Measurements from ENCODE around the gene EXOC6B.

EXOC6B gene

DNA sequence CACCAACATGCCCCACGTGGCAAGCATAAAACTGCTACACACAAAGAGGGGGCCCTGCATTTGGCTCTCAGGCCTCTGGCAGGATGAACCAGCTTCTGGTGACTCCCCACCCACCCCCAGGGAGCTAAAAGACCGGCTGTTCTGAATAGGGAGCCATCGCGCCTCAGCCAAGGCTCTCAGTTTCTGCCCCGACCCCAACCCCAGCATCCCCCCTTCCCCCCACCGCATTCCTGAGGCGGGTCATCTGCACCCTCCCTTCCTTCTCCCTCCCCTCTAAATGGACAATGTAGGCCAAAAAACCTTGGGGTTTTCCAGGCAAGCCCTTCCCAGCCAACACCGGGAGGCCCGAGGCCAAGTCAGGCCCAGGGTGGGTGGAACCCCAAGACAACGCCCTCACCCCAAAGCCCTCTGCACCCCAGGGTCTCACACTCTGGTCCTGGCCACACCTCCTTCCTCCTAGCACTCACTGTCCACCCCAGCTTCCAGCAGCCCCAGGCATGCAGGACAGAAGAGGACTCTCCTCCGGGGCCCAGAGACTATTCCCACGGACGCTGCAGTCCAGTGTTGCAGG is 683.9 kb downstream of the EXOC6B start:
- DNase-seq: no peak

DNA sequence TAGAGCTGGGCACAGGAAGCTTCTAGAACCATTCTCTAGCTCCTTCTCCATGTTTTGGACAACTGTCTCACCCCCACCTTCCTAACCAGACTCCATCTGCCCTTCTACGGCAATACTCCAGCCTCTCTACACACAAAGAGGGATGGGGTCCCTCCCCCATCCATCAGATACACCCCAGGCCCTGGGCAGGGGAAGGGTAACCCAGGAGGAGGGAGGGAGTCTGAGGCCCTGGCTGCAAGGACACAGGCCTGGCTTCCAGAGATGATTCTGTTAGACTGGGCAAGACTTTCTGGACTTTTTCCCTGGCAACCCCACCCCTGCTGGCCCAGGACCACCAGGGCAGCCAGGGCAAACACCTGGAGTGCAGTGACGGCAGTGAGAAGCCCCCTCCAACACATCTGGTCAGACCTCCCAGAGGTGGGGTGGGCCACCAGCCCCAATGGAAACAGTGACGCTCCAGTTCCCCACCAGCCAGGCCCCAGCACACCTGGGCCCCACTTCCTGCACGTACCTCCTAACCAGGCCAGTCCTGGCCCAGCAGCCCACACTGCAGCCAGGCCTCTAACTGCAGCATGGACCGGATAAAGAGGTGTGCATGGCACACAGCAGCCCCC is 684.7 kb downstream of the EXOC6B start:
- DNase-seq: no peak

DNA sequence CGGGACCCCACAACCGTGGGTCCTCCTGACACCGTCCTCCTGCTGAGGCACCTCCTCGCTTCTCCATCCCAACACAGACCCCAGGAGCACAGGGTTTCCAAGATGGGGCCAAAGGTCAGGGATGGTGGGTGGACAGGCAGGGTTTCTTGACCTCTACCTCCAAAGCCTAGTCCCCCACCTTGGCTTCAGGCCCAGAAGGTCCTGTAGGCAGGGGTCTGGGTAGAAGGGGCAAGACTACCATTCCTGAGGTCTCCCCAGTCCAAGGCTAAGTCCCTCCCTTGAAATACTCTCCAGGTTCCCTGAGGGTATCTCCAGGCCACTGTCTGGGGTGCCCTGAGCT is 685.2 kb downstream of the EXOC6B start:
- no peak for DNase-seq

DNA sequence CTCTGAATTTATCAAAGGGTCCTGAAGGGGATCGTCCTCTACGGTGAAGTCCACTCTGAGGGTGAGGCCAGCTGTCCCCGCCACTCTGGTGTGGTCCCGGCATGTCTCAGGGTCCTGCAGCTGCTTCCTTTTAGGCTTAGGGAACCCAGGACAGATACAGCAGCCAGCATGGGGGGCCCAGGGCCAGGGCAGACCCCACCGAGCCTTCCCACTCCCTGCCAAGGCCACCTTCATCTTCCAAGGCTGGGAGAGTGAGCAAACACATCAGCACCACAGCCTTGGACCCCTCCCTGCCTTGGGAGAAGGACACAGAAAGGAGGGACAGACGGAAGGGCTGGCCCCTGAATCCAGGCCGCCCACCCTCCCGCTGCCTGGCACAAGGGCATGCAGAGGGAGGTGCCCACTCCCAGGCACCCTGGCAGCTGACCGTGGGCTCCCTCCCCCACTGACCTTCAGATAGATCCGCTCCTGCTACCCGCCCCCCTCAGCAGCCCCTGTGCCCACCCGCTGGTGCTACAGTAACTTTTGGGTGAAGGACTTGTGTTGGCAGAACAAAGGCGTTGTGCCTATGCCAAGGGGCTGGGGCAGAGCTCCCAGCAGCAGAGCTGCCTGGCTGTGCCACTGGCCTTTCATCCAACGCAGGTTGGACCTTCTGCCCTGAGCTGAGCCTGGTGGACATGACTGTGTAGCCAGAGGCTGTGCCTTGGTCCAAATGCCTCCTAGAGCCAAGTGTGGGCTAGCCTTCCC is 685.8 kb downstream of the EXOC6B start:
- no peak for DNase-seq

DNA sequence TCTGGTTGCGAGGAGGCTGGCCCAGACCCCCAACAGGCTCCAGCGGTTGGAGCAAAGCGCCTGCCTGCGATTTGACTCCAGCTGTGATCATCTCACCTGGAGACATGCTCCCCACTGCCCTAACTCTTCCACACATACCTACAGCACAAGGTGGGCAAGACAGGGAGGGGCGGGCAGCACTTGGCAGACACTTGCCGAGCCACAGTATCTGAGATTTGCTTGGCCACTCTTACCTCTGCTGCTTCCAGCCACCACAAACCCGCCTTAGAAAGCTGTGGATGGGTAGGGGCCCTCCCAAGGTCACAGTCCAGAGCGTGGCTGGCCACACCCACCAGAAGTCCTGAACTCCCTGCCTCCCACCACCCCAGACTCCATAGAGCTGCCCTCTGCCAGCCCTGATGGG is 686.4 kb downstream of the EXOC6B start:
- DNase-seq: no peak

DNA sequence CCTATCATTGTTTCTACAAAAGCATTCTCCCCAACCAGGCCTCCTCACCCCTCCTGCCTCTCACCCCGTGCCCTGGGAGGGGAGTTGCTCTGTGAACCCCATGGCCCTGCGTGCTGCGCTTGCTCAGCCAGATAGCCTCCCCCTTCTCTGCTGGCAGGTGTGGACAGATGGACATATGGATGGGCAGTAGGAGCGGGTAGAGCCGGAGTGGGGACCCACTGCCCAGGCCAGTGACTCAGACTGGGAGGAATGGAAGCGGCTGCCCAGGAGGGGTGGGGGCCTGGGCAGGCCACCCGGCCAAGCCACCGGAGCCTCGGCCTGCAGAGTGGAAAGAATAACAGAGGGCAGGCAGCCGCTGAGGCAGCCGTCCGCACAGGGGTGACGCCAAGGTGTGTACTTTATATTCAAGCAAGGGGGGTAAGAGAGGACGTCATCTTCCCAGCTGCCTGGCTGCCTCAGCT is 686.9 kb downstream of the EXOC6B start:
- no peak for DNase-seq

DNA sequence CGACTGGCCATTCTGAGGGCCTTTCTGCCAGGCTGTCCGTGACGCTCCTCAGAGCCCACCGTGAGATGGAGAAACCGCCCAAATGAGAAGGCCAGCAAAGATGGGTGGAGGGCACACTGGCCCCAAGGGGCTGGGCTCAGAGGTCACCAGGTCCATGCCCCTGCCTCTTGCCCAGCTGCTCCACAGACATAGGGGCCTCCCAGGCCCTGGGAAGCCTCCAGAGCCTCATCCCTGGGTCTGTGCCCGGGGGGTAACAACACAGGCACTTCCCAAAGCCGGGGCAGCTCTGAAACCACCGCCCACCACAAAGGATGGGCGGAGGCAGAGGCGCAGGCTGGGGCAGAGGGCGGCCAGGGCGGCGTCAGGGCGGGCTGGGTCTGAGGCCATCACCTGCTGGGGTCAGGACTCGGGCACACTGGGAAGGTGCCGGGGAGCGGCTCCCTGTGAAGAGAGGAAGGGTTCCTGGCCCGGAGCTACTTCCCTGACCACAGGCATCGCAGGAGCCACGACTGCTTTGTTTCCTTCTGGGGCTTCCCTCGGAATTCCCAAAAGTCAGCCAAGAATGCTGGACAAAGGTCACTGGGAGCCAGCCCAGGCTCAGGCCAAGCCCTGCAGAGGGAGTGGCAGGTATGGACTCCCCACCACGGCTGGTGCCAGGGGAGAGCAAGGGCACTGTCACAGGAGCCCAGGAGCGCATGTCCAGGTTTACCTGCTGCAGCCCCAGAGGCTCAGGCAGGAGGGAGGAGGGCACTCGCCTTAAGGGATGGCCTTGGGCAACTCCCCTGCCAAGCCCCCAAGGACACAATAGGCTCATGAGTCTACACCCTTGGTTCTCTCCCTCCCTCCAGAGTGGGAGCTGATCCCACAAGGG is 687.6 kb downstream of the EXOC6B start:
- DNase-seq: no peak

DNA sequence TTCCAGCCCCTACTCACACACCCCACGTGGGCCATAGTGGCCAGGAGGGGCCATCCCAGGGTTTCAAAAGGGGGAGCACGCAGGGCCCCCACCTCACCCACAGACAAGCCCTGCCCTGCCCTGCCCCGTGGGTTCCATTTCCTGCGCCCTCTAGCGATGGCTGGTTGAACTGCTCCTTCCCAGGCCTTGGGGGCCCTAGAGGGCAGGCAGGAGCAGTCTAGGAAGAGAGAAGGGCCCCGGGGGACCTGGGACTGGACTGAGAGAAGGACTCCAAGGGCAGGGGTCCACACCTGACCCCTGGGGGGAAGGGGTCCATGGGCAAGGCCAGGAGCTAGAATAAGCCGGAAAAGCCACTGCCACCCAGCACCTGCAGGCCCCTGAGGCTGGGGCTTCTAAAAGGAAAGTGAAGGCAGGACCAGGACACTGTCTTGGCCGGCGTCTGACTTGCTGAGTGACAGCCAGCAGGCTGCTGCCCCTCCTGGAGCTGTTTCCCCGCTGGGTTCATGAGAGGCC is 688.3 kb downstream of the EXOC6B start:
- DNase-seq: peak in 1 of 2 experiments; percentile 31

DNA sequence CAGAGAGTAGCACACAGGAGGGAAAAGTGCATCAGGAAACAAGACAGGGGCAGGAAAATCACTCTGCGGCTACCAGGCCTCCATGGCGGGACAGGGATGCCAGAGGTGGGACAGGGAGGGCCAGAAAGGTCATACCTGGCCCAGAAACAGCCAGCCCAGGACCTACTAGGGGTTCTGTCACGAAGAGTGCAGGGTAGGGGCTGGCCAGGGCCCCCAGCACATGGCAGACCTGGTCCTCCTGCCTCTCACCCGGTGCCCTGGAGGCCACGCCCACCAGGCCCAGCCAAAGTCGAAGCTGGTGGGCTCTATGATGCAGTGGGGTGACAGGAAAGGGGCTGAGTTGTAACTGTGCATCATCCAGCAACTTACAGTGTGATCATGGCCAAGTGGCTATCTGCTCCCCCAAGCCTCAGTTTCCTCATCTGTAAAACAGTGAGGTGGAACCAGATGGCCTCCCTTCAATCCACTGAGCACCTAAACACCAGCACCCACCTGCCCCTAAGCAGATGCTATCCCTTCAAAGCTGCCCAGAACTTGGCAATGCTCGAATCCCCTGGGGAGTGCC is 688.8 kb downstream of the EXOC6B start:
- DNase-seq: no peak

DNA sequence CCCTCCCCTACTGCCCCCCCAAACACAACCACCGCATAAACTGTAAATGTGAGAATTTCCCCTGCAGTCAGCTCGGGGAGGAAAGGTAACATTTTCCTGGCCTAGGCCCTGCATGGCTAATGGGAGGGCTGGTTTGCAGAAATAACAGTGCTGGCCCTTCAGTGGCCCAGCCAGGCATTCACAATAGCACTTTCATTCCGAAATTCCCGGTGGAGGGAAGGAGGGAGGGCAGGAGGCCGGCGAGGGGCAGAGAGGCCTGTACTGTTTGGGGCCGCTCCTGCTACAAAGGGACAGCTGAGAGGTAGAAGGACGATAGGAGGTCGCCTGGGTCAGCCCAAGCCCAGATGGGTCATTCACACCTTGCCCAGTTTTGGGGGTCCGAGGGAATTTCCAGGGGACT is 689.5 kb downstream of the EXOC6B start:
- no peak for DNase-seq

DNA sequence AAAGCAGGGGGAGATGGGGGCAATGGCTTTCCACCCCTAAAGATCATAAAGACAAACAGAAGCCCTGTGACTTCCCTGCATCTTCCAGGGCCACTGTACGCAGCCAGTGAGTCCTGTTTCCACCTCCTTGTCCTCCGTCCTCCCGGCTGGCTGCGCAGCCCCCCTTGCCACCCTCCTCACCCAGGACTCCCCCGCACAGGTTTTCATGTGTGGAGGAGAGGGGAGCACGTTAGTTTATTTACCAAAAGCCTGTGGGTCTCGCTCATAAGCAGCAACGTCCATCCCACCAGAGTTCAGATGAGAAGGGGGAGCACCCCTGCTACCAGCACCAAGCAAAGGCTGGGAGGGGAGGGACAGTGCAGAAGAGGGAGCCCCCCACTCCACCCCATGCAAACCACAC is 689.9 kb downstream of the EXOC6B start:
- no peak for DNase-seq

DNA sequence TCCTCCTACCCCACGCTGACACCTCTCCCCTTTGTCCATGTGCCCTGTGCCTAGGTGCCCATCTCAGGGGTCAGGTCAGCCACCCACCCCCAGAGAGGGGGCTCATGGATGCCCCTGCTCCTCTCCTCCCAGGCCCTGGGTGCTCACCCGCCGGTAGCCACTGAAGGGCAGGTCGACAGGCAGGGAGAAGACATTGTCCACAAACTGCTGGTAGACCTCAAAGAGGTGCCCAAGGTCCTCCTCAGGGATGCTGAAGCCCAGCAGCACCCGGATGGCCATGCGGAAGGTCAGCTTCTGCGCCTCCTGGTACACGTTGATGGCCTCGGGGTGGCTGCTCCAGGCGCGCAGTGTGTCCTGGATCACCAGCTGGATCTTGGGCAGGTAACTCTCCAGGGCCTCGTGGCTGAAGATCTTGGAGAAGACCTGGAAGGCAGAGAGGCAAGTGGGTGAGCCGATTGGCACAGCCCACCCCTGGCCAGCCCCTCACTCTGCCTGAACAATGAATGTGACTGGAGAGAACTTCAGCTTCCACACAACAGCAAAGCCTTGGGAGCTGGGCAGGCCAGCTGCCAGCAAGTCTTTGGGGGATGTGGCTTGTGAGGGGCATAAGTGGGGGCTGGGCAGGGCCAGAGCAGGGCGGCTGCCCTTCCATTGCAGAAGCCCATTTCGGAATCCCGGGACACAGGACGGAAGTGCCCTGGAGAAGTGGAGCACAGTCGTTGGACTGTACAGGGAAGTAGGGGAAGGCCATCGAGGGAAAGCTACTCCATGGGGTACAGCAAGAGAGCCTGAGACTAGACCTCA is 690.6 kb downstream of the EXOC6B start:
- no peak for DNase-seq

DNA sequence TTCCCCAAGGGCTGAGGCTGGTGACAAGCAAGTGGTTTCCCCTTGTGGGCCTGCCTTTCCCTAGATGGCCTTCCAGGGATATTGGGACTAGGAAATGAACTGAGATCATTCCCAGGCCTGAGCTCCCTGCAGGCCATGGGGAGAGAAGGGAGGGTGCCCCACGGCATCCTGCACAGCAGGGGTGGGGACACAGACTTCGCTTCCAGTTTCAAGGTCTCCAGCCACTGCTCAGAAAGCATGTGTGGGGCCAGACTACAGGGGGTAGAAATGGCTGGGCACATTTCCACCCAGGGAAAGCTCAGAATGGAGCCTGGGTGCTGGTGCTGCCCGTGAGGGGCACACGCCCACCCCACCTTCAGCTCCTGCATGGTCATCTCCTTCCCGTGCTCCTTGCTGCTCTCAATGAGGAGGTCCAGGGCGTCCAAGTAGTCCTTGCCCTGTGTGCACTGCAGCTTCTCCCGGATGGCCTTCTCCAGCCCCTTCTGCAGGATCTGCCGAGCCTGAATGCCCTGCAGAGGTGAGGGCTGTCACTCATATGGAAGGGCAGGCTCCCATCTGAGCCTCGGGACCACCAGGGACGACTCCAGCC is 691.3 kb downstream of the EXOC6B start:
- no peak for DNase-seq

DNA sequence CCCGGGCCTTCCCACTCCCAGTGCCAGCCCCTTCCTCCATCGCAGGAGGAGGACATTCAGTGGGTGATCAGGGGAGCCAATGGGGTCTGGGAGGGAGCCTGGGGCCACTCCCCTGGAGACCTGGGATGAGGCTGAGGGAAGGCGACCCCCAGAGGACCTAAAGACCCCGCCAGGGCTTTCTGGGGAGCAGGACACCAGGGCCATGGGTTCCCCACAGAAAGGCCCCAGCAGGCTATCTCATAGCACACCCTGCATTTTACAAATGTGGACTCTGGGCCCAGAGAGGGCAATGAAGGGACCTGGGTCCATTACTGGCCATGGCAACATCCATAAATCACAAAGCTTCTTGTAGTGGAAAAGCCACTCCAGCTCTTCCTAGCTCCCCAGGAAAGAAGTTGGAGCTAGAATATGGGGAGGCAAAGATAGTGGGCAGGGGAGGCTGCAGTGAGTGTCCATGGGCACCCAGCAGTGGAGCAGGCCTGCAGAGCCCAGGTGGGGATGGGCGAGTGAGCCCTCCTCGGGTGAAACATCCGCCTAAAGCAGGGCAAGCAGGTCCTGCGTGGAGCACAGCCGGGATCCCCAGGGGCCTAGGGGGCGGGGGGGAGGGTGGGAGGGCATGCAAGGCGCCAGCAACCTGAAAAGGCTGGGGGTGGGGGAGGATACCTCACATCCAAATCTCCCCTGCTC is 692.0 kb downstream of the EXOC6B start:
- DNase-seq: no peak

DNA sequence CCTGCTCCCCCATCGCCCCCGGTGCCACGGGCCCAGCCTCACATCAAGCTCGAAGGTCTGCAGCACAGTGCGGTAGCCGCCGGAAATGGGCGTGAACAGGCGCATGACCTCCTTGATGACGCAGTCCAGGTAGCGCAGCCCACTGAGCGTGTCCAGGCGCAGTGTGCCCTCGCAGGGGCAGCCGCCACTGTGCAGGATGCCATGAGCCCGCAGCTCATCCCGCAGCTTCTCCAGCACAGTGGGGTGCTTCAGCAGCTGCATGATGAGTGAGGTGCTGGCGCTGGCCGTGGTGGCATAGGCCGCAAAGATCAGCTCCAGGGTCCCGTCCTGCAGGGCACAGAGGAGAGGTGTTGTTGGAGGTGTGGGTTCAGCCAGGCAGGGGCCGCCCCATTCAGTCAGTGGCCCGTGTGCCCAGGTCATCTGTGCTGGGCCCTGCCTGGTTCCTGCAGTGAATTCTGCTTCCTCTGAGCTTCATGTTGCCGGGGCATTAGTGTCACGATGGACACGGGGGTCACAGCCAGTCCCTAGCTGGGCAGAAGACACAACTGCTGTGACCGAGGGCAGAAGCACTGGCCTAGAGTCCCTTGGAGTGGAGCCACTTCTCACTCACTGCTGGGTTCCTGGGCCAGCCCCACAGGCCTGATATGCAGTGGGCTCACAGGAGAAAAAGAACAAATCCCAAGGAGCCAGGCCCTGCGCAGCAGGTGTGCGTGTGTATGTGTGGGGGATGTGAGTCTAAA is 692.7 kb downstream of the EXOC6B start:
- DNase-seq: no peak

DNA sequence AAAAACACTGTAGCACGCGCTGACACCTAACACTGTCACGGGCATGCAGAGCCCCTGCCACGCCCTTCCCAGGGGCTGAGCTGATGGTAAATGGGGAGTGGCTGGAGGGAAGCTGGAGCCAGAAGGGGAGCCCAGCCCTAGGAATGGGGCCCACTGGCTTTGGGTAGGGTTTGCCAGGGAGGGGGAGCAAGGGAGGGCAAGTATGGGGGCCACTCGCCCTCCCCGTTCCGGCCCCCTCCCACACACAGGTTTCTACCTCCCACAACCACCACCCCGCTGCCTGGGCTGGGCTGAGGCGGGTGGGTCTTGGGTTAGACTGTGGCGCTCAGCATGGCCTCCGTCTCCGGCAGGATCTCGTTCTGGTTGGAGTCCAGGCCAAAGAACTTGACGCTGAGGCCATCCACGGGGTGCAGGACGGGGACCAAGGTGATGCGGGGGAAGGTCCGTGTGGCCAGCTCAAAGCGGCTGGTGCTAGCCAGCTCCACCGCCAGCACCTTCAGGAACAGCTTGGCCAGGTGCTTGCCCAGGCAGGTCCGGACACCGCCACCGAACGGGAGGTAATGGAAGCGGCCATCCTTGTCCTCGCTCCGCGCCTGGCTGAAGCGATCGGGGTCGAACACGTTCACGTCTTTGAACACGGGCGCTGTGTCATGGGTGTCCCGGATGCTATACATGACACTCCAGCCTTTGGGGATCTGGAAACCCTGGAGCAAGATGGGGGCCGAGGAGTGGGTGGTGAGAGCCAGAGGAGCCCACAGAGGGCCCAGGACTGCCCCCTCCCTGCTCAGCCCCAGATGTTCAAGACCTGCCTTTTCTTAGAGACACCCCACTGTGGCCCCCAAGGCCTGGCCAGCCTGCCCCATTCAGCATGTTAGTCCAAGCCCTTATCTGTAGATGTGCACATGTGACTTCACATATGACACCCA is 693.7 kb downstream of the EXOC6B start:
- DNase-seq: no peak

DNA sequence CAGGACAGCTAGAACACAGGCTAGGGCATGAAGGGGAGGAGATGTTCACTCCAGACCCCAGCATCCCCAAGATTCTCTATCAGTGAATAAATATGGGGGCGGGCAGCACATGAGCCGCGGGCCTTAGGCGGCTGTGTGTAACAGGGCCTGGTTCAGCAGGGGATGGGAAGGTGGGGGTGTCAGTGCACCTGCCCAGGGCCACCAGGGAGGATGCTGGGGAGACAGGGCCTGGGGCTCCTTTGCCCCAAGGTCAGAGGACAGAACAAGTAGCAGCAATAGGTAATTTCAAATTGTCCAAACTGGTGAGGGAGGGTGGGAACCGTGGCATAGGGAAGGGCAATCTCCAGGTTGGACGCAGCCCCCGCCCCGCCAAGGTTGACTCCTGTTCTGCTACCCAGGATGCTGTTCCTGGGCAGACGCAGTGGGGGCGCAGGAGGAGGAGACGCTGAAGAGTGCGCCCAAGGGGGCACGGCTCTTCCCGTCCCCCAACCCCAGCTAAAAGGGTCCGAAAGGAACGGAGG is 694.4 kb downstream of the EXOC6B start:
- no peak for DNase-seq

DNA sequence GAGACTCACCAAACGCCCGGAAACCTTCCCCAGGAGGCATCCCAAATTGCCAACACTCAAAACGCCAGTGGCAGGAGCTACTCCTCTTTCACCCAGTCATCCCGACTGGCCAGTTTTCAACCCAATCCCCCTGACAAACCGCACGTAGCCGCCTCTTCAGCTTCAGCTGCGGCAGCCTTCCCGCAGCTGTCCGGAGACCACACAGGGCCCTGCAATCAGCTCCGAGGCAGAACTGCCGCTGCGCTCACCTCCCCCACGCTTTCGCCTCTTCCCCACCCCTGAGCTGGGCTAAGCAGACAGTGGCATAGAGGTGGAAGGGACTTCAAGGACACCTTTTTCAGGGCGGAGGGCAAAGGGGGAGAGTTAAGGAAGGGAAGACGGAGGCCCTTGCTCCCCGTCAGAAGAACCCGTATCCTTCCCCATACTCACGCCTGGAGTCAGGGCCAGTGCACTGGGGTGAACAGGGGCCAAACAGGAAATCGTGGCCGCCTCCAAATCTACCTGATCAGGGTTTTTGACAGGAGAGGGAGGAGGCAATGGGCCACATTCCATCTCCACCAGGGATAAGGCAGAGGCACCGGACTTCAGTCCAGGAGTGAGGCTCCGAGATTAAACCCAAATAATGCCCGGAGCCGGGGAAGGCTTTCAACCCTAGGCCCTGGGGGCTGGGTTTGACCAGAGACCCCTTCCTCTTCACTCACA is 695.0 kb downstream of the EXOC6B start:
- no peak for DNase-seq
